K562 (cell line): ENCODE data around the gene MED31.

ENCODE experiments used
- ELF2 ChIP-seq: fragments of 250-450 bp; sonication (Bioruptor Pico); IDR thresholded peaks from 2 replicates; pipeline ENCODE4 v1.5.0; 2021; ENCODE audit warnings: mild to moderate bottlenecking
- MLX ChIP-seq, 2 experiments: fragments of 450-650 bp in 1 of 2; sonication (generic) in 1 of 2; formaldehyde crosslinking; conservative IDR thresholded peaks; 2 replicates each; pipeline versions ENCODE4 v1.4.0 to v1.8.1; 2020 to 2022; ENCODE audit warnings: mild to moderate bottlenecking in 1 of 2, missing genetic modification reagents in 1 of 2
- MYC ChIP-seq, 2 experiments: fragments of 250-450 bp in 1 of 2; sonication (Bioruptor Pico) in 1 of 2; IDR thresholded peaks; 2 replicates each; pipeline versions ENCODE4 v1.5.1 to v1.6.1; 2012 to 2021; ENCODE audit warnings: low read depth in 2 of 2, borderline replicate concordance in 1 of 2, improper control_type of control experiment in 1 of 2, low read length in 1 of 2, mild to moderate bottlenecking in 1 of 2, moderate library complexity in 1 of 2

- TF ChIP-seq ELF2 (no peak), MYC (IDR thresholded peaks at IDR 0.05; ENCODE audit: low read depth, low read length) (no peak), MYC (CRISPR knock-in tag; IDR thresholded peaks at IDR 0.05; ENCODE audit: borderline replicate concordance, low read depth) (no peak), MLX (CRISPR knock-in tag; conservative IDR thresholded peaks at IDR 0.05) (no peak)
These were observed 49.5 kb upstream of the MED31 start for GRCh38 chr17:6700948-6701307.
